Panc1 (cell line): ENCODE measurements around the gene PPP1R1B. TPM values are rescaled to one million over a fixed set of nuclear protein-coding genes. Genes with fewer than 3 reads are reported as not detected.

Source experiments
- ATAC-seq: fragments of 200-7000 bp; cut with Tn5 transposase; 2 replicates; pipeline ENCODE4 v1.9.1; 2020; ENCODE audit warnings: mild to moderate bottlenecking, moderate library complexity
- BruUV-seq: library from RNA; stranded (reverse); fragments of 400-500 nt; replicated peaks from 2 replicates; lab custom pipeline; 2021; lab: Mats Ljungman, UMichigan
- CTCF ChIA-PET: fragments of 300-600 bp; sonication (Branson Sonifier 250); formaldehyde crosslinking; loops from one replicate; lab custom pipeline; 2022; ENCODE audit warnings: antibody characterized with exemption; lab: Charles Lee
- POLR2A ChIA-PET: fragments of 300-600 bp; sonication (Branson Sonifier 250); formaldehyde crosslinking; loops from one replicate; lab custom pipeline; 2022; ENCODE audit warnings: antibody characterized with exemption; lab: Charles Lee
- DNase-seq: peaks from one replicate; pipeline ENCODE4 v3.0.0-alpha.2; 2010; ENCODE audit warnings: low read depth, low spot score
- H3K27ac ChIP-seq: 2 replicates; pipeline ENCODE4 v1.5.1; 2011; ENCODE audit warnings: mild to moderate bottlenecking, low read length, inconsistent platforms
- H3K27me3 ChIP-seq: fragments of 200-500 bp; sonication (Bioruptor generic); 2 replicates; pipeline ENCODE4 v1.6.0; 2014; ENCODE audit warnings: low read length, inconsistent platforms; ENCODE audit not compliant: control insufficient read depth, insufficient read depth
- H3K36me3 ChIP-seq: fragments of 200-500 bp; sonication (Bioruptor generic); 2 replicates; pipeline ENCODE4 v1.5.1; 2014; ENCODE audit warnings: inconsistent platforms, mild to moderate bottlenecking, low read length, moderate library complexity; ENCODE audit not compliant: control insufficient read depth, insufficient read depth
- H3K4me1 ChIP-seq: 2 replicates; pipeline ENCODE4 v1.5.1; 2011; ENCODE audit warnings: inconsistent platforms, mild to moderate bottlenecking, low read length, moderate library complexity; ENCODE audit not compliant: control insufficient read depth, insufficient read depth
- H3K4me3 ChIP-seq, 2 experiments: 2 replicates each; pipeline ENCODE4 v1.5.1; 2011 to 2012; ENCODE audit warnings: low read depth in 2 of 2, low read length in 2 of 2, mild to moderate bottlenecking in 2 of 2, inconsistent platforms in 1 of 2, moderate library complexity in 1 of 2
- H3K9me3 ChIP-seq: fragments of 200-500 bp; sonication (Bioruptor generic); 2 replicates; pipeline ENCODE4 v1.5.1; 2014; ENCODE audit warnings: low read depth, mild to moderate bottlenecking, inconsistent platforms, low read length, moderate library complexity; ENCODE audit not compliant: control insufficient read depth, insufficient read depth
- POLR2AphosphoS5 ChIP-seq: IDR thresholded peaks from 2 replicates; pipeline ENCODE4 v1.6.1; 2012; ENCODE audit warnings: mild to moderate bottlenecking, low read depth, low read length, moderate library complexity
- SIN3A ChIP-seq: IDR thresholded peaks from 2 replicates; pipeline ENCODE4 v1.6.1; 2012; ENCODE audit warnings: low read depth, mild to moderate bottlenecking, low read length, moderate library complexity, borderline replicate concordance; ENCODE audit not compliant: insufficient read depth
- TCF7L2 ChIP-seq: IDR thresholded peaks from 2 replicates; pipeline ENCODE4 v1.6.1; 2011; ENCODE audit warnings: mild to moderate bottlenecking, low read depth, low read length, inconsistent platforms
- in situ Hi-C: cut with HindIII; loops from 2 replicates; pipeline ENCODE4 v1.10.0; 2016; ENCODE audit warnings: low sequenced_read_pairs, low pct_unique_long_range_greater_than_20kb
- intact Hi-C: fragments of 100-400 bp; cut with micrococcal nuclease; formaldehyde crosslinking; loops from one replicate; pipeline ENCODE4 v1.10.0; 2022; ENCODE audit not compliant: unreplicated experiment
- total RNA-seq: library from RNA; stranded (reverse); gene quantifications from one replicate; pipeline ENCODE4 v1.2.1, GENCODE V29; 2021; ENCODE audit not compliant: unreplicated experiment
- TF ChIP-seq, protein P1 (sequence below), 2 experiments: IDR thresholded peaks; 2 replicates each; pipeline ENCODE4 v1.6.1; 2011 to 2012; ENCODE audit warnings: low read depth in 2 of 2, control low read depth in 1 of 2, low read length in 1 of 2, mild to moderate bottlenecking in 1 of 2, moderate library complexity in 1 of 2; ENCODE audit not compliant: insufficient read depth in 1 of 2
- TF ChIP-seq, protein P2 (sequence below): fragments of 450-650 bp; IDR thresholded peaks from 2 replicates; pipeline ENCODE4 v1.5.1; 2017; ENCODE audit warnings: mild to moderate bottlenecking

The PPP1R1B gene
- total RNA-seq, 1 experiment from 2014 or later, result 45.7 TPM

DNA sequence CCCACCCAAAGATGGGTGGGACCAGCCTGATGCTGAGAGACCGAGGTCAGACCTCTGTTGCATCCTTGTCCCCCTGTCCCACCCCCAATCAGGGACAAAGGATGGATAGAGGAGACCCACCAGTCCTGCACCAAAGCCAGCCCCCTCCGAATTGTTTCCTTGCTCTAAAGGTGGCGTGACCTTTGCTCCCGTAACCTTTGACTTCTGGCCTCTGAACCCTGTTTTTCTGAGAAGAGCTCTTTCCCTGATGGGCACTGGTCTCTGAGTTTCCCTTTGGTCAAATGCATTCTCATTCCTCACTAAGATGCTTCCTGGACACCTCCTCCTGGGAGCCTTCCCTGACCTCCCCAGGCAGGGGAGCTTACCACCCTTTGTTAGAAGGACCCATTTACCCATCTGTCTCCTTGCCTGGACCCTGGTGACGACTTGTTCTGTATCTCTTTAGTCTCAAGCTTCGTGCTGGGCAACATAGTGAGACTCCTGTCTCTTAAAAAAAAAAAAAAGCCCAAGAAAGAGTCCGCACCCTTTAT is 13.8 kb upstream of the PPP1R1B start:
- Histone ChIP-seq H3K4me3 (no peak overlapping the region), H3K27me3 (no peaks in the 10 kb centered on the region; the same call in 1 of the 2 replicates), H3K27ac (no peak overlapping the region), H3K9me3 (no peaks in the 10 kb centered on the region), H3K36me3 (no peaks in the 10 kb centered on the region), H3K4me1 (no peaks in the 10 kb centered on the region)
- TF ChIP-seq, protein P1, sequence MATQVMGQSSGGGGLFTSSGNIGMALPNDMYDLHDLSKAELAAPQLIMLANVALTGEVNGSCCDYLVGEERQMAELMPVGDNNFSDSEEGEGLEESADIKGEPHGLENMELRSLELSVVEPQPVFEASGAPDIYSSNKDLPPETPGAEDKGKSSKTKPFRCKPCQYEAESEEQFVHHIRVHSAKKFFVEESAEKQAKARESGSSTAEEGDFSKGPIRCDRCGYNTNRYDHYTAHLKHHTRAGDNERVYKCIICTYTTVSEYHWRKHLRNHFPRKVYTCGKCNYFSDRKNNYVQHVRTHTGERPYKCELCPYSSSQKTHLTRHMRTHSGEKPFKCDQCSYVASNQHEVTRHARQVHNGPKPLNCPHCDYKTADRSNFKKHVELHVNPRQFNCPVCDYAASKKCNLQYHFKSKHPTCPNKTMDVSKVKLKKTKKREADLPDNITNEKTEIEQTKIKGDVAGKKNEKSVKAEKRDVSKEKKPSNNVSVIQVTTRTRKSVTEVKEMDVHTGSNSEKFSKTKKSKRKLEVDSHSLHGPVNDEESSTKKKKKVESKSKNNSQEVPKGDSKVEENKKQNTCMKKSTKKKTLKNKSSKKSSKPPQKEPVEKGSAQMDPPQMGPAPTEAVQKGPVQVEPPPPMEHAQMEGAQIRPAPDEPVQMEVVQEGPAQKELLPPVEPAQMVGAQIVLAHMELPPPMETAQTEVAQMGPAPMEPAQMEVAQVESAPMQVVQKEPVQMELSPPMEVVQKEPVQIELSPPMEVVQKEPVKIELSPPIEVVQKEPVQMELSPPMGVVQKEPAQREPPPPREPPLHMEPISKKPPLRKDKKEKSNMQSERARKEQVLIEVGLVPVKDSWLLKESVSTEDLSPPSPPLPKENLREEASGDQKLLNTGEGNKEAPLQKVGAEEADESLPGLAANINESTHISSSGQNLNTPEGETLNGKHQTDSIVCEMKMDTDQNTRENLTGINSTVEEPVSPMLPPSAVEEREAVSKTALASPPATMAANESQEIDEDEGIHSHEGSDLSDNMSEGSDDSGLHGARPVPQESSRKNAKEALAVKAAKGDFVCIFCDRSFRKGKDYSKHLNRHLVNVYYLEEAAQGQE (IDR thresholded peaks at IDR 0.05; ENCODE audit: insufficient read depth in 1 of 2, low read depth in 2 of 2, low read length in 1 of 2), result no peak
- TF ChIP-seq TCF7L2, result no peak
- no peak for TF ChIP-seq POLR2AphosphoS5
- TF ChIP-seq, protein P2, sequence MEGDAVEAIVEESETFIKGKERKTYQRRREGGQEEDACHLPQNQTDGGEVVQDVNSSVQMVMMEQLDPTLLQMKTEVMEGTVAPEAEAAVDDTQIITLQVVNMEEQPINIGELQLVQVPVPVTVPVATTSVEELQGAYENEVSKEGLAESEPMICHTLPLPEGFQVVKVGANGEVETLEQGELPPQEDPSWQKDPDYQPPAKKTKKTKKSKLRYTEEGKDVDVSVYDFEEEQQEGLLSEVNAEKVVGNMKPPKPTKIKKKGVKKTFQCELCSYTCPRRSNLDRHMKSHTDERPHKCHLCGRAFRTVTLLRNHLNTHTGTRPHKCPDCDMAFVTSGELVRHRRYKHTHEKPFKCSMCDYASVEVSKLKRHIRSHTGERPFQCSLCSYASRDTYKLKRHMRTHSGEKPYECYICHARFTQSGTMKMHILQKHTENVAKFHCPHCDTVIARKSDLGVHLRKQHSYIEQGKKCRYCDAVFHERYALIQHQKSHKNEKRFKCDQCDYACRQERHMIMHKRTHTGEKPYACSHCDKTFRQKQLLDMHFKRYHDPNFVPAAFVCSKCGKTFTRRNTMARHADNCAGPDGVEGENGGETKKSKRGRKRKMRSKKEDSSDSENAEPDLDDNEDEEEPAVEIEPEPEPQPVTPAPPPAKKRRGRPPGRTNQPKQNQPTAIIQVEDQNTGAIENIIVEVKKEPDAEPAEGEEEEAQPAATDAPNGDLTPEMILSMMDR, result no peak
- no peak for TF ChIP-seq SIN3A
- intact Hi-C loops, result no loop called here
- ATAC-seq, result no peak
- in situ Hi-C loops, result no loop called here
- ChIA-PET CTCF (interaction anchor here (0.6 kb wide), 1 partner anchor 15 kb away, joined by 4 read pairs; no protein-coding TSS in a partner anchor), POLR2A (interaction anchor here (0.6 kb wide), 2 partner anchors 47 to 1942 kb away, joined by 3 to 4 read pairs; no protein-coding TSS in a partner anchor)
- DNase-seq, result no peak
- no TSS peak for BruUV-seq

DNA sequence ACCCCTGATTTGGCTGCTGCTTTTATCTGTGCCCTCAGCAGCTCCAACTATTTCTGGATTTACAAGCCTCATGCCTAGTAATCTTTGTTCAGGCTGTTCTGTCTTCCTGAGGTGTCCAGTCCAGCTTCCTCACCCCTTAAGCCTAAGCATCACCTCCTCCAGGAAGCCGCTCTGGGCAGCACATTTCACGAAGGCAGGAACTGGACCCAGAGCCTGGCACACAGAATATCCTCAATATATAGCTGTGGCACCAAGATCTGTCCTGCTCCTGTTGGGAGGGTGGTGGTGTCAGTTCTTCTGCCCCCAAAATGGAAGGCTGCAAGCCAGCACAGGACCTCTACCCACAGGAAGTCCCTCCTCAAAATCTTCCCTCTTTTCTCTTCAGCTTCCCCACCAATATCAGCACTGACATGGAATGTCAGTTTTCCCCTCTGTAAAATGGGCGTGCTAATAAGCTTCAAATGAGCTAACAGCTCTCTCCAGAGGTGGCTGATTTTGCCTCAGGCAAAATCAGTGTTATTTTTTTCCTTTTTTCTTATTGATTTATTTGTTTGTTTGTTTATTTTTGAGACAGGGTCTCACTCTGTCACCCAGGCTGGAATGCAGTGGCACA is 12.1 kb upstream of the PPP1R1B start:
- ChIA-PET CTCF (no interaction called here), POLR2A (no interaction called here)
- DNase-seq, result no peak
- ATAC-seq, result no peak
- Histone ChIP-seq H3K9me3 (no peaks in the 10 kb centered on the region), H3K4me3 (no peak overlapping the region), H3K27me3 (no peaks in the 10 kb centered on the region), H3K36me3 (no peaks in the 10 kb centered on the region), H3K27ac (no peak overlapping the region), H3K4me1 (no peaks in the 10 kb centered on the region)
- intact Hi-C loops (no loop called here), in situ Hi-C loops (no loop called here)
- TF ChIP-seq POLR2AphosphoS5 (no peak), SIN3A (no peak), TCF7L2 (no peak)
- TF ChIP-seq, protein P1 (IDR thresholded peaks at IDR 0.05; ENCODE audit: insufficient read depth in 1 of 2, low read depth in 2 of 2, low read length in 1 of 2), result no peak
- TF ChIP-seq, protein P2, result no peak
- no TSS peak for BruUV-seq
